Mesendoderm (in vitro differentiated cells): ENCODE results near the gene DAB2IP.
A peak's percentile ranks its signal among the peaks of the same experiment; 100 is the strongest.

Source experiments
- DNase-seq: peaks from one replicate; pipeline ENCODE4 v3.0.0; 2013
- H2AK5ac ChIP-seq: 2 replicates; pipeline ENCODE4 v1.6.1; 2013; ENCODE audit warnings: low read length, inconsistent platforms
- H2BK120ac ChIP-seq: 2 replicates; pipeline ENCODE4 v1.6.1; 2013; ENCODE audit warnings: low read depth, mild to moderate bottlenecking, low read length, moderate library complexity, mixed read lengths
- H2BK15ac ChIP-seq: replicated peaks from 2 replicates; pipeline ENCODE4 v1.6.1; 2013; ENCODE audit warnings: low read depth, mild to moderate bottlenecking, moderate library complexity
- H2BK5ac ChIP-seq: 2 replicates; pipeline ENCODE4 v1.6.1; 2013; ENCODE audit warnings: low read length, inconsistent platforms
- H3K18ac ChIP-seq: 2 replicates; pipeline ENCODE4 v1.6.1; 2013; ENCODE audit warnings: mild to moderate bottlenecking, low read length, mixed read lengths
- H3K23ac ChIP-seq: one replicate; pipeline ENCODE4 v1.6.1; 2013; ENCODE audit warnings: low read length
- H3K27ac ChIP-seq: 2 replicates; pipeline ENCODE4 v1.5.1; 2013; ENCODE audit warnings: low read depth, mild to moderate bottlenecking, inconsistent platforms, low read length, moderate library complexity
- H3K27me3 ChIP-seq: 2 replicates; pipeline ENCODE4 v1.6.1; 2013; ENCODE audit warnings: low read length, control low read depth, mild to moderate bottlenecking, inconsistent platforms; ENCODE audit not compliant: insufficient read depth, poor library complexity
- H3K36me3 ChIP-seq: 2 replicates; pipeline ENCODE4 v1.6.1; 2013; ENCODE audit warnings: low read length, inconsistent platforms; ENCODE audit not compliant: control insufficient read depth, insufficient read depth
- H3K4ac ChIP-seq: one replicate; pipeline ENCODE4 v1.6.1; 2013; ENCODE audit warnings: low read depth, mild to moderate bottlenecking, low read length, moderate library complexity
- H3K4me1 ChIP-seq: 2 replicates; pipeline ENCODE4 v1.6.1; 2013; ENCODE audit warnings: low read depth, low read length, inconsistent platforms; ENCODE audit not compliant: control insufficient read depth
- H3K4me2 ChIP-seq: 2 replicates; pipeline ENCODE4 v1.6.1; 2013; ENCODE audit warnings: low read length
- H3K4me3 ChIP-seq: 2 replicates; pipeline ENCODE4 v1.5.1; 2013; ENCODE audit warnings: mild to moderate bottlenecking, low read length
- H3K56ac ChIP-seq: one replicate; pipeline ENCODE4 v1.6.1; 2013; ENCODE audit warnings: low read length
- H3K79me1 ChIP-seq: 2 replicates; pipeline ENCODE4 v1.6.1; 2013; ENCODE audit warnings: low read length, inconsistent platforms
- H3K79me2 ChIP-seq: 2 replicates; pipeline ENCODE4 v1.6.1; 2013; ENCODE audit warnings: mild to moderate bottlenecking, low read length; ENCODE audit not compliant: control insufficient read depth, insufficient read depth
- H3K9ac ChIP-seq: 2 replicates; pipeline ENCODE4 v1.6.1; 2013; ENCODE audit warnings: low read length, inconsistent platforms
- H4K5ac ChIP-seq: one replicate; pipeline ENCODE4 v1.6.1; 2013; ENCODE audit warnings: low read length
- H4K8ac ChIP-seq: one replicate; pipeline ENCODE4 v1.6.1; 2013; ENCODE audit warnings: low read depth, mild to moderate bottlenecking, control low read depth, low read length, moderate library complexity
- WGBS: extraction: QIAGEN DNeasy Blood & Tissue Kit; methylation state at CpG from one replicate; pipeline ENCODE4 v1.1.7; 2013; ENCODE audit warnings: low lambda C conversion rate, missing lambda C conversion rate; ENCODE audit not compliant: insufficient coverage; ENCODE audit errors: extremely low coverage; 5-methylcytosine and 5-hydroxymethylcytosine counted together

The DAB2IP gene

GRCh38 chr9:121785673-121786542 is 134.5 kb downstream of the DAB2IP start:
- Histone ChIP-seq H4K5ac (no peak overlapping the region), H3K79me2 (no peaks in the 10 kb centered on the region), H3K36me3 (no peaks in the 10 kb centered on the region), H4K8ac (no peak overlapping the region), H2BK120ac (no peak overlapping the region), H2AK5ac (no peak overlapping the region), H3K9ac (no peak overlapping the region), H3K27ac (no peak overlapping the region), H2BK15ac (no peak overlapping the region), H3K23ac (no peak overlapping the region), H3K56ac (no peak overlapping the region), H3K4me1 (peaks cover 5% of the 10 kb centered on the region), H2BK5ac (no peak overlapping the region), H3K4me3 (no peak overlapping the region), H3K27me3 (no peaks in the 10 kb centered on the region), H3K4ac (no peak overlapping the region), H3K79me1 (no peaks in the 10 kb centered on the region), H3K4me2 (no peak overlapping the region), H3K18ac (no peak overlapping the region)
- no peak for DNase-seq
- WGBS, result no CpG with 5 or more reads among the region's 11 CpGs

DNA sequence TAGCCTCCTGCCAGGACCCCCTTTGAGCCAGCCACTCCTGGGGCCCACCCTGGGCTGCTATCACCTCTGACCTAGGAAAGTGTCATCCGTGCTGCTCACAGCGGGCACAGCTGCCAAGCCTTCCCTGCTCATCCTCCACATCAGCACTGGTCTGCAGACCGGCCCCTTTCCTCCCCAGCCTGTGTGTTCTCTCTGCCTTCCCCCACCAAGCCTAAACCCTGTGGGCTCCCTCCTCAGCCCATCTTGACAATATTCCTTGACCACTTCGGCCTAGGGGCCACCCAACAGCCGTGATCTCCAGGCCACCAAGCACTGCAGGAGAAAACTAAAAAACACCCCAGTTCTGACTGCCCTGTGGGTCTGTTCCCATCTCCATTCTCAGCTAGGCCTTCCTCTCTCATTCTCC is 135.1 kb downstream of the DAB2IP start:
- H3K4me1 ChIP-seq, result peaks cover 5% of the 10 kb centered on the region
- H3K4ac ChIP-seq, result no peak overlapping the region
- no peaks in the 10 kb centered on the region for H3K79me1 ChIP-seq
- no peak overlapping the region for H3K4me3 ChIP-seq
- no peaks in the 10 kb centered on the region for H3K79me2 ChIP-seq
- no peak overlapping the region for H3K23ac ChIP-seq
- H3K4me2 ChIP-seq, result no peak overlapping the region
- H3K56ac ChIP-seq, result no peak overlapping the region
- H3K9ac ChIP-seq, result no peak overlapping the region
- H2BK5ac ChIP-seq, result no peak overlapping the region
- no peak overlapping the region for H4K8ac ChIP-seq
- WGBS, result no CpG with 5 or more reads among the region's 5 CpGs
- H2AK5ac ChIP-seq, result no peak overlapping the region
- no peaks in the 10 kb centered on the region for H3K36me3 ChIP-seq
- no peak overlapping the region for H2BK15ac ChIP-seq
- H2BK120ac ChIP-seq, result no peak overlapping the region
- no peak for DNase-seq
- no peak overlapping the region for H3K27ac ChIP-seq
- no peaks in the 10 kb centered on the region for H3K27me3 ChIP-seq
- H3K18ac ChIP-seq, result no peak overlapping the region
- no peak overlapping the region for H4K5ac ChIP-seq

DNA sequence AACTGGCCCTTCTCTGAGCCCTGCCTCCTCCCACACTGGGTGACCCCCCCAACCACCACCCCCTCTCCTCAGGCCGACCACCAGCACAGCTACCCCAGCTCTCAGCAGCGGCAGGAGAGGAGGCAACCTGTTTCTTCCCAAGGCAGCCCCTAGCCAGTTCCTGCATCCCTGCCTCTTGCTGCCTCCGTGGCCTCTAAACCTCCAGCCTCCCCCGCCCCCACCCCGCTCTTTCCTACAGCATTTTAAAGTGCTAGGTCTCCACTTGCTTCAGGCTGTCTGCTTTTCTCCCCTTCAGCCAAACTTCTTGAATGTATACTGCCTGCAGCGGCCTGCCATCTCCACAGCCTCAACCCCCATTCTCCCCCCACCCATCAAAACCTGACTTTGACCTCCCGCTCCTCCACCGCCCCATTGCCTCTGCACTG is 135.6 kb downstream of the DAB2IP start:
- no peak overlapping the region for H3K18ac ChIP-seq
- H3K4ac ChIP-seq, result no peak overlapping the region
- no peaks in the 10 kb centered on the region for H3K27me3 ChIP-seq
- no peak overlapping the region for H3K23ac ChIP-seq
- H4K8ac ChIP-seq, result no peak overlapping the region
- no peak overlapping the region for H3K4me2 ChIP-seq
- no peak overlapping the region for H3K27ac ChIP-seq
- H3K36me3 ChIP-seq, result no peaks in the 10 kb centered on the region
- WGBS, result no CpG with 5 or more reads among the region's 8 CpGs
- no peak overlapping the region for H4K5ac ChIP-seq
- no peak overlapping the region for H2BK120ac ChIP-seq
- no peak overlapping the region for H3K56ac ChIP-seq
- no peaks in the 10 kb centered on the region for H3K79me2 ChIP-seq
- H3K79me1 ChIP-seq, result no peaks in the 10 kb centered on the region
- H2AK5ac ChIP-seq, result no peak overlapping the region
- DNase-seq, result no peak
- no peak overlapping the region for H3K9ac ChIP-seq
- H3K4me1 ChIP-seq, result peaks cover 5% of the 10 kb centered on the region
- no peak overlapping the region for H2BK5ac ChIP-seq
- H3K4me3 ChIP-seq, result no peak overlapping the region
- no peak overlapping the region for H2BK15ac ChIP-seq

GRCh38 chr9:121788686-121789366 is 137.4 kb downstream of the DAB2IP start:
- Histone ChIP-seq H3K4me3 (no peak overlapping the region), H2AK5ac (no peak overlapping the region), H3K9ac (no peak overlapping the region), H3K4me2 (no peak overlapping the region), H3K36me3 (no peaks in the 10 kb centered on the region), H4K8ac (no peak overlapping the region), H3K23ac (no peak overlapping the region), H3K79me2 (no peaks in the 10 kb centered on the region), H2BK5ac (no peak overlapping the region), H3K56ac (no peak overlapping the region), H3K27me3 (no peaks in the 10 kb centered on the region), H2BK15ac (no peak overlapping the region), H4K5ac (no peak overlapping the region), H3K4me1 (peaks cover under 1% of the 10 kb centered on the region), H3K79me1 (no peaks in the 10 kb centered on the region), H3K4ac (no peak overlapping the region), H2BK120ac (no peak overlapping the region), H3K18ac (peak overlapping the region; percentile 72), H3K27ac (no peak overlapping the region)
- peak; percentile 71 for DNase-seq
- WGBS, result 100% methylated on average over 9 of the region's 15 CpGs

DNA sequence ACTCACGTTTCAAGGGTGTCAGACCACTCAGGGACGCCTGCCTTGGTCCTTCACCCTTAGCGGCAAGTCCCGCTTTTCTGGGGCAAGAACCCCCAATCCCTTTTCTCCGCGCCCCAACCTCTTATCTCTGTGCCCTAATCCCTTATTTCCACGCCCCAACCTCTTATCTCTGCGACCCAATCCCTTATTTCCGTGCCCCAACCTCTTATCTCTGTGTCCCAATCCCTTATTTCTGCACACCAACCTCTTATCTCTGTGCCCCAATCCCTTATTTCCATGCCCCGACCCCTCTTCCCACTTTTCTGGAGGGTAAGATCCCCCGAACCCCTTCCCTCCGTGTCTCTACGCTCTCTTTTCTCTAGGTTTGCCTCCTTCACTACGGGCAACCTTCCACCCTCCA is 139.4 kb downstream of the DAB2IP start:
- H2AK5ac ChIP-seq, result no peak overlapping the region
- H3K18ac ChIP-seq, result no peak overlapping the region
- no peak overlapping the region for H3K27ac ChIP-seq
- H4K8ac ChIP-seq, result no peak overlapping the region
- H3K9ac ChIP-seq, result no peak overlapping the region
- H3K4me1 ChIP-seq, result no peaks in the 10 kb centered on the region
- H2BK120ac ChIP-seq, result no peak overlapping the region
- H3K79me2 ChIP-seq, result no peaks in the 10 kb centered on the region
- H3K4me3 ChIP-seq, result no peak overlapping the region
- H3K23ac ChIP-seq, result no peak overlapping the region
- no CpG with 5 or more reads among the region's 14 CpGs for WGBS
- H2BK5ac ChIP-seq, result no peak overlapping the region
- H3K4ac ChIP-seq, result no peak overlapping the region
- no peaks in the 10 kb centered on the region for H3K27me3 ChIP-seq
- no peaks in the 10 kb centered on the region for H3K36me3 ChIP-seq
- H2BK15ac ChIP-seq, result no peak overlapping the region
- no peak for DNase-seq
- H3K4me2 ChIP-seq, result no peak overlapping the region
- no peak overlapping the region for H3K56ac ChIP-seq
- H4K5ac ChIP-seq, result no peak overlapping the region
- H3K79me1 ChIP-seq, result no peaks in the 10 kb centered on the region
